NCI-H2029 (cell line): ENCODE measurements around the gene FAM131A.
A peak's percentile ranks its signal among the peaks of the same experiment; 100 is the strongest.

Source experiments
- DNase-seq: peaks from one replicate; lab custom pipeline; 2025; lab: John Stamatoyannopoulos, UW

FAM131A gene

GRCh38 chr3:184316792-184317191 is 20.6 kb upstream of the FAM131A start:
- DNase-seq: no peak

- no peak for DNase-seq
These were observed 20.2 kb upstream of the FAM131A start for GRCh38 chr3:184317201-184317600.

GRCh38 chr3:184320104-184320445 is 17.3 kb upstream of the FAM131A start:
- peak; percentile 93 for DNase-seq

GRCh38 chr3:184321666-184322065 is 15.7 kb upstream of the FAM131A start:
- no peak for DNase-seq

- no peak for DNase-seq
These were observed 14.5 kb upstream of the FAM131A start for GRCh38 chr3:184322731-184323487.

GRCh38 chr3:184323696-184324095 is 13.7 kb upstream of the FAM131A start:
- DNase-seq: no peak

- no peak for DNase-seq
These were observed 12.1 kb upstream of the FAM131A start for GRCh38 chr3:184325269-184325668.

- no peak for DNase-seq
These were observed 11.6 kb upstream of the FAM131A start for GRCh38 chr3:184325715-184326369.

GRCh38 chr3:184327171-184327570 is 10.2 kb upstream of the FAM131A start:
- no peak for DNase-seq

- DNase-seq: no peak
These were observed 8.9 kb upstream of the FAM131A start for GRCh38 chr3:184328516-184328915.

GRCh38 chr3:184332370-184333090 is 4.9 kb upstream of the FAM131A start:
- no peak for DNase-seq

- DNase-seq: no peak
These were observed 4.2 kb upstream of the FAM131A start for GRCh38 chr3:184333190-184333589.

- no peak for DNase-seq
These were observed 3.7 kb upstream of the FAM131A start for GRCh38 chr3:184333700-184334099.

GRCh38 chr3:184334470-184335158 is 2.8 kb upstream of the FAM131A start:
- DNase-seq: no peak

- DNase-seq: no peak
These were observed 2.1 kb upstream of the FAM131A start for GRCh38 chr3:184335291-184335660.

GRCh38 chr3:184335661-184336546 is 1.5 kb upstream of the FAM131A start:
- peak; percentile 45 for DNase-seq

- no peak for DNase-seq
These were observed 627 bp upstream of the FAM131A start for GRCh38 chr3:184336547-184337398.

- DNase-seq: no peak
These were observed 581 bp downstream of the FAM131A start for GRCh38 chr3:184337981-184338380.

- DNase-seq: peak; percentile 88
These were observed 1.1 kb downstream of the FAM131A start for GRCh38 chr3:184338511-184338945.

- DNase-seq: peak; percentile 36
These were observed 1.6 kb downstream of the FAM131A start for GRCh38 chr3:184339001-184339400.
